H9 (cell line): Measurements from ENCODE around the gene RBMXL2. TPM values are rescaled to one million over a fixed set of nuclear protein-coding genes. Genes with fewer than 3 reads are reported as not detected.

Source experiments
- DNase-seq: peaks from one replicate; pipeline ENCODE4 v3.0.0-alpha.2; 2017
- H2AFZ ChIP-seq: one replicate; pipeline ENCODE4 v1.6.1; 2013; ENCODE audit warnings: mild to moderate bottlenecking, low read length, control low read depth, moderate library complexity
- H2AK5ac ChIP-seq: 2 replicates; pipeline ENCODE4 v1.6.1; 2013; ENCODE audit warnings: low read length, control low read depth, mixed read lengths; ENCODE audit not compliant: insufficient read length
- H2BK120ac ChIP-seq: one replicate; pipeline ENCODE4 v1.6.1; 2013; ENCODE audit warnings: low read depth, mild to moderate bottlenecking, low read length, control low read depth, inconsistent platforms; ENCODE audit not compliant: poor library complexity, severe bottlenecking
- H2BK12ac ChIP-seq: 2 replicates; pipeline ENCODE4 v1.6.1; 2013; ENCODE audit warnings: low read length, control low read depth, mixed read lengths, low read depth; ENCODE audit not compliant: insufficient read length
- H2BK15ac ChIP-seq: 2 replicates; pipeline ENCODE4 v1.6.1; 2013; ENCODE audit warnings: low read depth, low read length, control low read depth
- H2BK20ac ChIP-seq: one replicate; pipeline ENCODE4 v1.6.1; 2013; ENCODE audit warnings: low read depth, mild to moderate bottlenecking, low read length, control low read depth, inconsistent platforms; ENCODE audit not compliant: poor library complexity, severe bottlenecking
- H2BK5ac ChIP-seq: 2 replicates; pipeline ENCODE4 v1.6.1; 2013; ENCODE audit warnings: low read length, control low read depth, mixed read lengths; ENCODE audit not compliant: insufficient read length
- H3K14ac ChIP-seq: 2 replicates; pipeline ENCODE4 v1.6.1; 2013; ENCODE audit warnings: low read length, control low read depth; ENCODE audit not compliant: insufficient read depth
- H3K18ac ChIP-seq: 2 replicates; pipeline ENCODE4 v1.6.1; 2013; ENCODE audit warnings: low read depth, mild to moderate bottlenecking, mixed read lengths, low read length, control low read depth; ENCODE audit not compliant: insufficient read length
- H3K23ac ChIP-seq: 2 replicates; pipeline ENCODE4 v1.6.1; 2013; ENCODE audit warnings: low read length, control low read depth, mixed read lengths, low read depth; ENCODE audit not compliant: insufficient read length
- H3K23me2 ChIP-seq: 2 replicates; pipeline ENCODE4 v1.6.1; 2013; ENCODE audit warnings: low read depth, mild to moderate bottlenecking, mixed read lengths, low read length, control low read depth; ENCODE audit not compliant: insufficient read length, poor library complexity, severe bottlenecking
- H3K27ac ChIP-seq: 2 replicates; pipeline ENCODE4 v1.5.1; 2013; ENCODE audit warnings: low read length, control low read depth, mixed read lengths, low read depth; ENCODE audit not compliant: insufficient read length
- H3K27me3 ChIP-seq: 2 replicates; pipeline ENCODE4 v1.6.1; 2013; ENCODE audit warnings: low read length, control low read depth, inconsistent platforms; ENCODE audit not compliant: insufficient read depth
- H3K4ac ChIP-seq: 2 replicates; pipeline ENCODE4 v1.6.1; 2013; ENCODE audit warnings: low read depth, mild to moderate bottlenecking, control low read depth, inconsistent platforms, low read length, moderate library complexity
- H3K4me1 ChIP-seq: 2 replicates; pipeline ENCODE4 v1.6.1; 2013; ENCODE audit warnings: low read length, control low read depth, inconsistent platforms; ENCODE audit not compliant: insufficient read depth
- H3K4me2 ChIP-seq: 2 replicates; pipeline ENCODE4 v1.6.1; 2013; ENCODE audit warnings: low read length, control low read depth, mixed read lengths; ENCODE audit not compliant: insufficient read length, insufficient read depth
- H3K56ac ChIP-seq: 2 replicates; pipeline ENCODE4 v1.6.1; 2013; ENCODE audit warnings: low read depth, mild to moderate bottlenecking, mixed read lengths, low read length, control low read depth; ENCODE audit not compliant: insufficient read length
- H3K79me1 ChIP-seq: 2 replicates; pipeline ENCODE4 v1.6.1; 2013; ENCODE audit warnings: low read depth, mild to moderate bottlenecking, moderate library complexity, low read length, control low read depth, inconsistent platforms; ENCODE audit not compliant: insufficient read depth, poor library complexity, severe bottlenecking
- H3K79me2 ChIP-seq: 2 replicates; pipeline ENCODE4 v1.6.1; 2013; ENCODE audit warnings: low read length, control low read depth, inconsistent platforms; ENCODE audit not compliant: insufficient read depth
- H3K9ac ChIP-seq: 2 replicates; pipeline ENCODE4 v1.6.1; 2013; ENCODE audit warnings: low read length, control low read depth, mixed read lengths; ENCODE audit not compliant: insufficient read length; ENCODE audit errors: extremely low read depth
- H3K9me3 ChIP-seq: one replicate; pipeline ENCODE4 v1.6.1; 2013; ENCODE audit warnings: low read depth, low read length, inconsistent platforms; ENCODE audit not compliant: control insufficient read depth
- H3T11ph ChIP-seq: one replicate; pipeline ENCODE4 v1.6.1; 2013; ENCODE audit warnings: mild to moderate bottlenecking, low read length, control low read depth, inconsistent platforms
- H4K20me1 ChIP-seq: one replicate; pipeline ENCODE4 v1.6.1; 2013; ENCODE audit not compliant: control insufficient read depth, insufficient read length, insufficient read depth
- H4K5ac ChIP-seq: 2 replicates; pipeline ENCODE4 v1.6.1; 2013; ENCODE audit warnings: low read depth, mild to moderate bottlenecking, mixed read lengths, low read length, control low read depth; ENCODE audit not compliant: insufficient read length
- H4K8ac ChIP-seq: replicated peaks from 2 replicates; pipeline ENCODE4 v1.6.1; 2013; ENCODE audit warnings: low read length, control low read depth, mixed read lengths, low read depth; ENCODE audit not compliant: insufficient read length
- H4K91ac ChIP-seq: 2 replicates; pipeline ENCODE4 v1.6.1; 2013; ENCODE audit warnings: low read depth, mild to moderate bottlenecking, moderate library complexity, mixed read lengths, low read length, control low read depth; ENCODE audit not compliant: insufficient read length
- H3K27ac Mint-ChIP-seq, 3 experiments: 2 replicates in 2 of 3; 3 replicates in 1 of 3; pipeline ENCODE4 v1.8.0; 2020 to 2021; ENCODE audit warnings: mixed read lengths in 3 of 3, mild to moderate bottlenecking in 1 of 3, moderate library complexity in 1 of 3
- H3K27me3 Mint-ChIP-seq: 2 replicates; pipeline ENCODE4 v1.8.0; 2021; ENCODE audit warnings: low read depth, mild to moderate bottlenecking, moderate library complexity, mixed read lengths
- H3K36me3 Mint-ChIP-seq, 3 experiments: 2 replicates in 2 of 3; 3 replicates in 1 of 3; pipeline ENCODE4 v1.8.0; 2020 to 2021; ENCODE audit warnings: low read depth in 3 of 3, mixed read lengths in 3 of 3; ENCODE audit not compliant: insufficient read depth in 1 of 3
- H3K4me1 Mint-ChIP-seq, 2 experiments: 2 replicates each; pipeline ENCODE4 v1.8.0; 2020; ENCODE audit warnings: mixed read lengths in 2 of 2
- H3K4me3 Mint-ChIP-seq, 2 experiments: 2 replicates in 1 of 2; 3 replicates in 1 of 2; pipeline ENCODE4 v1.8.0; 2020 to 2021; ENCODE audit warnings: mild to moderate bottlenecking in 2 of 2, mixed read lengths in 2 of 2, moderate library complexity in 1 of 2
- H3K9me3 Mint-ChIP-seq, 2 experiments: 2 replicates in 1 of 2; 3 replicates in 1 of 2; pipeline ENCODE4 v1.8.0; 2020; ENCODE audit warnings: mild to moderate bottlenecking in 2 of 2, mixed read lengths in 2 of 2, moderate library complexity in 1 of 2
- WGBS: extraction: QIAGEN DNeasy Blood & Tissue Kit; methylation state at CpG from one replicate; pipeline ENCODE4 v1.1.7; 2013; ENCODE audit warnings: missing lambda C conversion rate, low lambda C conversion rate, mixed read lengths; ENCODE audit not compliant: insufficient read length; ENCODE audit errors: extremely low coverage; 5-methylcytosine and 5-hydroxymethylcytosine counted together
- total RNA-seq: library from RNA; stranded (reverse); gene quantifications from 2 replicates; pipeline ENCODE4 v1.2.1, GENCODE V29; 2021
- TF ChIP-seq, protein P1 (sequence below): fragments of 200-600 bp; sonication (generic); conservative IDR thresholded peaks from 3 replicates; pipeline ENCODE4 v1.8.0; 2021; ENCODE audit warnings: antibody characterized with exemption, mild to moderate bottlenecking

RBMXL2 gene
- total RNA-seq, 1 experiment from 2014 or later = not detected

DNA sequence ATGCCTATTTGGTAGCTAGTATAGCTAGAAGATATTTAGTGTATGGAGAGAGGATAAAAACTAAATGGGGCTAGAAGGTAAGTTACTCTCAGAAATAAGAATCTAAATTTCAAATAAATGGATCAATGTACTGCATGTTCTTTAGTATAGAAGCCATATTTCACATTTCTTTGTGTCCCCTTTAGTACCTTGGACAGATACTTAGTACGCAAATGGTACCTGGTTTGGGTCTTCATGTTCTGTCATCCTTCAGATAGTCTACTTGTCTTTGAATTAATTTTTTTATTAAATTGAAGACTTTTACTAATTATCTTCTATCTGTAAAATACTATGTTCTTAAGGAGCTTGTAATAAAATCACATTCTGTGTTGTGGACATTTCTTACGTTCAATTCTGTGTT lies 26.3 kb upstream of the RBMXL2 start:
- Histone ChIP-seq H4K8ac (no peak overlapping the region), H3K9ac (no peak overlapping the region), H3T11ph (no peak overlapping the region), H3K79me2 (no peaks in the 10 kb centered on the region), H2AFZ (no peak overlapping the region), H3K27ac (no peak overlapping the region), H3K4ac (no peak overlapping the region), H3K23ac (no peak overlapping the region), H3K23me2 (no peaks in the 10 kb centered on the region), H2BK5ac (no peak overlapping the region), H3K4me1 (no peaks in the 10 kb centered on the region), H3K56ac (no peak overlapping the region), H2BK120ac (no peak overlapping the region), H2AK5ac (no peak overlapping the region), H3K18ac (no peak overlapping the region), H2BK12ac (no peak overlapping the region), H2BK15ac (no peak overlapping the region), H3K4me2 (no peak overlapping the region), H3K79me1 (no peaks in the 10 kb centered on the region), H4K20me1 (no peaks in the 10 kb centered on the region), H3K14ac (no peak overlapping the region), H3K9me3 (no peaks in the 10 kb centered on the region), H4K5ac (no peak overlapping the region), H4K91ac (no peak overlapping the region), H3K27me3 (no peaks in the 10 kb centered on the region), H2BK20ac (no peak overlapping the region)
- Mint-ChIP-seq H3K27me3 (peaks cover 4% of the 10 kb centered on the region; the same call in 1 of the 2 replicates), H3K9me3 (no peaks in the 10 kb centered on the region; a peak in 1 of 5 replicates), H3K4me3 (no peak overlapping the region), H3K4me1 (peaks cover 7 to 8% of the 10 kb centered on the region in 2 experiments), H3K36me3 (no peaks in the 10 kb centered on the region), H3K27ac (no peak overlapping the region)
- TF ChIP-seq, protein P1, sequence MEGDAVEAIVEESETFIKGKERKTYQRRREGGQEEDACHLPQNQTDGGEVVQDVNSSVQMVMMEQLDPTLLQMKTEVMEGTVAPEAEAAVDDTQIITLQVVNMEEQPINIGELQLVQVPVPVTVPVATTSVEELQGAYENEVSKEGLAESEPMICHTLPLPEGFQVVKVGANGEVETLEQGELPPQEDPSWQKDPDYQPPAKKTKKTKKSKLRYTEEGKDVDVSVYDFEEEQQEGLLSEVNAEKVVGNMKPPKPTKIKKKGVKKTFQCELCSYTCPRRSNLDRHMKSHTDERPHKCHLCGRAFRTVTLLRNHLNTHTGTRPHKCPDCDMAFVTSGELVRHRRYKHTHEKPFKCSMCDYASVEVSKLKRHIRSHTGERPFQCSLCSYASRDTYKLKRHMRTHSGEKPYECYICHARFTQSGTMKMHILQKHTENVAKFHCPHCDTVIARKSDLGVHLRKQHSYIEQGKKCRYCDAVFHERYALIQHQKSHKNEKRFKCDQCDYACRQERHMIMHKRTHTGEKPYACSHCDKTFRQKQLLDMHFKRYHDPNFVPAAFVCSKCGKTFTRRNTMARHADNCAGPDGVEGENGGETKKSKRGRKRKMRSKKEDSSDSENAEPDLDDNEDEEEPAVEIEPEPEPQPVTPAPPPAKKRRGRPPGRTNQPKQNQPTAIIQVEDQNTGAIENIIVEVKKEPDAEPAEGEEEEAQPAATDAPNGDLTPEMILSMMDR = no peak
- WGBS = no CpG with 5 or more reads among the region's 2 CpGs
- DNase-seq = no peak
